Left renal pelvis (tissue), 4 donors: ENCODE results near the gene ACE2. TPM values are rescaled to one million over a fixed set of nuclear protein-coding genes. Genes with fewer than 3 reads are reported as not detected.

Source experiments
- DNase-seq, 4 donors: peaks; one replicate each; pipeline ENCODE4 v3.0.0-alpha.2; 2013; ENCODE audit warnings: low read depth in 4 of 4, low spot score in 3 of 4
- polyA plus RNA-seq, 4 donors: library from polyadenylated mRNA; unstranded; fragments of 120-200 nt; gene quantifications; one replicate each; pipeline ENCODE4 v1.2.1, GENCODE V29; 2013; ENCODE audit not compliant: insufficient read length in 4 of 4

The ACE2 gene
- polyA plus RNA-seq, 4 donors: 0.75 to 54.9 (median 38.6) TPM

DNA sequence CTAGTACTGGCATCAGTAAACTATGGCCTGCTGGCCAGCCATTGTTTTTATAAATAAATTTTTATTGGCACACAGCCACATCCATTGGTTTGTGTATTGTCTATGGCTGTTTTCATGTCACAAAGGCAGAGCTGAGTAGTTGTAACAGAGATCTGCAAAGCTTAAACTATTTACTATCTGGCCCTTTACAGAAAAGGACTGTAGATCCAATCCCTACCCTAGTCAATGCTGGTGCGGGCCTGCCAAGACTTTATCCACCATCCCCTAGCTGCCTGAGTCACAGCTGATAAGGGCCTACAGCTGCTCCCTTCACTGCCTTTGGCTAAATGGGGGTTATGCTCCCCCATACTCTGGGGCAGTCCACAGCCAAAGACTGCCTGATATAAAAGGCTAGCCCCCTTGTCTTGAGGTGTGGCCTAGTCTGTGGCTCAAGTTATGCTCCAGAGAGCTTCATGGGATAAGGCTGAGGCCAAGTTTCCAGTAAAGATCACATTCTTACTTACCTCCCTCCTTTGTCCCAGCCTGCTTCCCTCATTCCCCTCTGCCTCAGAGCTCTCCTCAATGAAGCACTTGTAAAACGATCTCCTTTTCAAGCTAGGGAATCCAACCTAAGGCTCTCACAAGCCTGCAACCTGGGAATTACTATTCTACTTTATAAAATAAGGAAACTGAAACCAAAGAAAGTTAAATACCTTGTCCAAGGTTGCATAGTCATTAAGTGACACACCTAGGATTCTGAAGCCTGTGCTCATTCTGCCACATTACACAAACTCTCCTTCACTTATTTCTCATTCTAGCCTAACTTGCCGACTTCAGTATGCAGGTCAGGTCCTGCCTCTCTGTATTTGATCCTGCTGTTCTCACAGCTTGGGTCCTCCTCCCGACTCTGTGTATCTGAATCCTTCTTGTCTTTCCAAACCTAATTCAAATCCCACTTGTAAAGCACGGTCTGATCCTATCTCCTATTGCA is 20.7 kb downstream of the ACE2 start:
- no peak for DNase-seq

GRCh38 chrX:15576019-15576418 is 24.7 kb downstream of the ACE2 start:
- DNase-seq: no peak

DNA sequence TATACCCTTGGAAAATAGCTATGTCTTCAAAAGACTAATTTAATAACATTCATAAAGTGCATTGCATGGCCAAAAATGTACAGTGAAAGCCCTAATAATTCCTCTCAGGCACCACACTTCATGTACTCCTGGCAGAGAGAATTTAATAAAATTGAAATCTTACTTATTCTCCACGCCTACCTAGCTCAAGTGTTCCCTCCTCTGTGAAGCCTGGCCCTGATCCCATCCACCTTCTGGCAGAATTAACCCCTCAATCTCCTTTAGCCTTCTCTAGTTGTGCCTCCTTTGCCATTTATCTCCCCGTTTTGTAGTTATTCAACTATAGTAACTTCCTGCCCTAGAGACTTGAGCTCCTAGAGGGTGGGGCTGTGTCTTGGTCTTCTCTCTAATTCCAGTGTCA is 26.7 kb downstream of the ACE2 start:
- no peak for DNase-seq

DNA sequence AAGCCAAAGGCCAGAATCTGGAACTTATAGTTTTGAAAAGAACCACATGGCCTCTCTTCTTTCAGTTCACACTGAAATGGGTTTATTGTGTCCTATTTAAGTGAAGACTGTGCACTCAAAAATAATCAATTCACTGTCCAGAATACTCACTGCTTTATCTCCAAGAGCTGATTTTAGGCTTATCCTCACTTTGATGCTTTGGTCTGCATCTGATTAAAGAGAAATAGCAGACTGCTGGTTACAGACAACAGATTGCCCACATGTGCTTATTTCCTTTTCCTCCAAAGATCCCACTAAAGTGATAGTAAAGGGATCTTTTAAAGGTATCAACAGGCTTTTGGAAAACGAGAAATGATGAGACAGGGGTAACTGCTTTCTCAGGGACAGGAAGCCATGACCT is 30.6 kb downstream of the ACE2 start:
- no peak for DNase-seq

DNA sequence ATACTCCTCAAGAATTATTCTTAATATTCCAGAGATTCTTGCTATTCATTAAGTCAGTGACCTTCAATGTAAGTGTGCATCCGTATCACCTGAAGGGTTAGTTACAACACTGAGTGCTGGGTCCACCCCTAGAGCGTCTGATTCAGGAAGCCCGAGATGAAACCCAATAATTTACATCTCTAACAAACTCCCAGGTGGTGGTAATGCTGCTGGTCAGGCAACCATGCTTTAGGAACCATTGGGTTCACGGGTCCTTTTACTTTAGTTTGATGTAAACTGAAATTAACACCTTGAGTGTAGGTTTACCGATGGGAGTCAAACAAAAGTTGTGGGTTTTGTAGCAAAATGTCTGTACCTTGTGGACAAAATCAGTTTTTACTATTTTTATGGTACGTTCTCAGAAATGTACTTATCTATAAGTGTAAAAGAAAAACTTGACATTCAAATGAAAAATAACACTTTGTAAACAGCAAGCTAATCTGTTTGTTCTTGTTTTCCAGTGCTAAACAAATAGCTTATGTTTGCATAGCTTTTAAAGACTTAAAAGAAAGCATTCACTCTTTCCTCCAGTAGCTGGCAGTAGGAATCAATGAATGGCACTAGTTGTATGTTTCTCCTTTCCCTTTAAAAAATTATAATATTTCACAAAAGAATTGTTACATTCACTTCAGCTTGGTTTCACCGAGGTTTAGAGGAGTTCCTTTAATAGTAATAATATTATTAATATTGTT is 32.7 kb downstream of the ACE2 start:
- DNase-seq: no peak

DNA sequence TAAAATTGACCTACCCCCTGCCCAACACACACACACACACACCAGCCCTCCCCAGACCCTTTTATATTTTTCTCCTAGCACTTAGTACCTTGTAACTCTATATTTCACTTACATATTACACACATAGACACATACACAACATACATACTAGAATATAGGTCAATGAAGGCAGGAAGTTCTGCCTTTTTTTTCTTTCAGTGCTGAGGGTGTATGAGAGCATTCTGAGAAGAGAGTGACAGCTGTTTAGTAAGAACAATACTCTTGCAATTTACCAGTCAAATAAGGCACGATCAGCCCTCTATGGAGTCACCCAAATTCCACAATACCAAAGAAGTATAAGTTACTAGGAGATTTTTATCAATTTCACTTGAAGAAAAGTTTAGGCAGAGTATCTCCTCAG is 33.5 kb downstream of the ACE2 start:
- no peak for DNase-seq

DNA sequence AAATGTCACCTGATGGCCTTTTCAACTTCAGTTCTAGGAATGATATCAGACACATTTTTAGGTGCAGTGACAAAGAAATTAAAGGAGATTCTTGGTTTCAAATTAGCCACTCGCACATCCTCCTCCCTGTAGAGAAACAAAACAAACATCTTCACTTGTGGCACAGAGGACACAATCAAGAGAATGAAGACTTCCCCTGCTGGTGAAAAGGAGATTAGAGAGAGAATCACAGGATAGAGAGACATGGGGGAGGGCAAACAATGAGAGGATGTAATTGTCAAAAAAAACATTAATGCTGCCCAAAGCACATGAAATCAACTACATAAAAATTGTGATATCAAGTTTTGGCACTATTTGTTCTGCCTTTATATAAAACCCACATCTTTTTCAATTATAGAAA is 34.5 kb downstream of the ACE2 start:
- DNase-seq: no peak

- DNase-seq: peak in 3 of 4 donors; percentile 7 to 15 (median 8)
Observed at GRCh38 chrX:15564981-15565579, 35.7 kb downstream of the ACE2 start.

DNA sequence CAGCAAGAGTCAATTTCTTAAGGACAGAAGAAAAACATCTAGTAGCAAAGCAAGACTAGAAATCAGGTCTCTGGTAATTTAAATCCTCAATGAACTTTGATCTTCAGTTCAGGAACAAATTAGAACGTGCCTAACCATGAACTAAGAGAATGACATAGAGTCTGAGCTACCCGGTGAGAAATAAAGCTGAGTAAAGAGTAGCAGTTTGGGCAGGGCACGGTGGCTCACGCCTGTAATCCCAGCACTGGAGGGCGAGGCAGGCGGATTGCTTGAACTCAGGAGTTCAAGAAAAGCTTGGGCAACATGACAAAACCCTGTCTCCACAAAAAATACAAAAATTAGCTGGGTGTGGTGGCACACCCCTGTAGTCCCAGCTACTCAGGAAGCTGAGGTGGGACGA is 37.7 kb downstream of the ACE2 start:
- DNase-seq: no peak

DNA sequence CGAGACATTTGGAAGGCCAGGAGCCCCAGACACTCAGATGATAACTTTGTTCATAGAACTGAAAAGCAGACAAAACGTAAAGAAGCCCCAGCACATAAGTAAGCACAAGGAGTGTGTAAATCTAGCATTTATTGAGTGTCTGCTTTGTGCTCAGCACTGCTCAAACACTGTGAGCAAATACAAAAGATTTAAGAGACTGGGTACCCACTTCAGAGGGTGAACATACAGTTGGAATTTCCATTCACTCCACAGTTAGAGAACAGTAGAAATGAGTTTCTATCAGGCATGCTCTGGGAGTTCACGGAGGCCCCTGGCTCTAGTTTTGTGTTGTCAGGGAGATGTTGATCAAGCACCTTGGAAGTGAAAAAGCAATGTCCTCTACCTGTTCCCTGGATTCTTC is 39.8 kb downstream of the ACE2 start:
- no peak for DNase-seq

DNA sequence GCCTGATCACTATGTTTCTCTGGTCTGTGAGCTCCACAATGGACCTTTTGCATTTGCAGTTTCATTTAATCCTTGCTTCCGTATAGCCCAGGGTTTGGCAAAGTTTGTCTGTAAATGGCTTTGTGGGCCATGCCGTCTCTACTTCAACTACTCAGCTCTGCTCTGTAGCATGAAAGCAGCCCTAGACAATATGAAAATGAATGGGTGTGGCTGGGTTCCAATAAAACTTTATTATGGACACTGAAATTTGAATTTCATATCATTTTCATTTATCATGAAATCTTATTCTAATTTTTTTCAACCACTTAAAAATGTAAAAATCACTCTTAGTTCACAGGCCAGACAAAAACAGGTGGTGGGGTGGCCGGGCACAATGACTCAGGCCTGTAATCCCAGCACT is 41.5 kb downstream of the ACE2 start:
- no peak for DNase-seq

GRCh38 chrX:15549189-15550012 is 51.4 kb downstream of the ACE2 start:
- DNase-seq: no peak

GRCh38 chrX:15547356-15547755 is 53.4 kb downstream of the ACE2 start:
- DNase-seq: no peak

DNA sequence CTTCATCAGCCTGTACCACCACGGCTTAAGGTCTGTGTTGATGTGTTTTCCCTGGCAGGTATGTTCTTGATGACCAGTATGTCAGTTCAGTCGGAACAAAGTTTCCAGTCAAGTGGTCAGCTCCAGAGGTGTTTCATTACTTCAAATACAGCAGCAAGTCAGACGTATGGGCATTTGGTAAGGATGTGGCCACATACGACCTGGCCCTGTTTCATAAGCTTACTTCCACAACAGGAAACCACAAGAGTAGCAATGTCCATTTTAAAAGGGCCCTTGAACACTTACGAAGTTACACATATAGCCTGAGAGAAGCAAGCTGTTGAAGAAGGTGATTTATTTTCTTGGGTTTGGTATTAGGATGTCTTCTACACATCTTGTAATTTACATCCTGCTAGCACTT is 54.0 kb downstream of the ACE2 start:
- no peak for DNase-seq

- DNase-seq: no peak
Observed at GRCh38 chrX:15530318-15530717, 70.4 kb downstream of the ACE2 start.

DNA sequence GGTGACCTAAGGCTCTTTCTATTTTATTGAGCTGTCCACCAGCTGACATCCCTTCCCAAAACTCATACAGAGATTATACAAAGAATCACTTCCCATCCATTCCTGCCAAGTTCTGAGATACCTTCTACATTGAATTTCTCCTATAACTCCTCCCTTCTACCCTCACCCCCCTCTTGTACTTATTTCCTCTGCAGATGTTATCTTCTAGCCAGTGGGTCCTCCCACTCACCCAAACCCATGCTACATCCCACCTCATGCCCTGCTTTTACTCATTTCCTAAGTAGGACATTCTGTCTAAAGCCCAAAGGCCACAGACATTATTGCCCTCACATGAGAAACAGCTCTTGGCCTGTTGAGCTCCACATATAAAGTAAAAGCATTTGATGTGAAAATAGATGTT is 71.6 kb downstream of the ACE2 start:
- no peak for DNase-seq

- no peak for DNase-seq
Observed at GRCh38 chrX:15525664-15526416, 74.9 kb downstream of the ACE2 start.

DNA sequence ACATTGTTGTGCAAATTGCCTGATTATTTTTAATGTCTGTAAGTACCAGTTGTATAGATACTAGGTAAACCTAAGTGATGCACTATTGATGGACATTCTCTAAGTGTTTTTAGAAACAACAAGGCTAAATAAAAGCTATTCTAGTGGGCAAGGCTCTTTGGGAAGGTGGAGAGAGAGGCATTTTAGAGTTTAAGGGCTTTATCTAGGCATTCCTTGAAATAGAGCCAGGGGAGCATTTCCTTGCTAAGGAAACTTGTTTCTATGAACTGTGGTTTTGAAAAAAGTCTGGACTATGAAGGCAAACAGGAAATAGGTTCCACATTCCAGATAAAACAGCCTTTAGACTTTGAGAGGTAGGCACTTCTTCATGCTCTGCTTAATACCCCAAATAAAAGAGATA is 76.3 kb downstream of the ACE2 start:
- no peak for DNase-seq

- no peak for DNase-seq
Observed at GRCh38 chrX:15523088-15523487, 77.7 kb downstream of the ACE2 start.

- no peak for DNase-seq
Observed at GRCh38 chrX:15522464-15522863, 78.3 kb downstream of the ACE2 start.
